ENCODE data around the gene HOMEZ.
A peak's percentile ranks its signal among the peaks of the same experiment; 100 is the strongest.

The HOMEZ gene

DNA sequence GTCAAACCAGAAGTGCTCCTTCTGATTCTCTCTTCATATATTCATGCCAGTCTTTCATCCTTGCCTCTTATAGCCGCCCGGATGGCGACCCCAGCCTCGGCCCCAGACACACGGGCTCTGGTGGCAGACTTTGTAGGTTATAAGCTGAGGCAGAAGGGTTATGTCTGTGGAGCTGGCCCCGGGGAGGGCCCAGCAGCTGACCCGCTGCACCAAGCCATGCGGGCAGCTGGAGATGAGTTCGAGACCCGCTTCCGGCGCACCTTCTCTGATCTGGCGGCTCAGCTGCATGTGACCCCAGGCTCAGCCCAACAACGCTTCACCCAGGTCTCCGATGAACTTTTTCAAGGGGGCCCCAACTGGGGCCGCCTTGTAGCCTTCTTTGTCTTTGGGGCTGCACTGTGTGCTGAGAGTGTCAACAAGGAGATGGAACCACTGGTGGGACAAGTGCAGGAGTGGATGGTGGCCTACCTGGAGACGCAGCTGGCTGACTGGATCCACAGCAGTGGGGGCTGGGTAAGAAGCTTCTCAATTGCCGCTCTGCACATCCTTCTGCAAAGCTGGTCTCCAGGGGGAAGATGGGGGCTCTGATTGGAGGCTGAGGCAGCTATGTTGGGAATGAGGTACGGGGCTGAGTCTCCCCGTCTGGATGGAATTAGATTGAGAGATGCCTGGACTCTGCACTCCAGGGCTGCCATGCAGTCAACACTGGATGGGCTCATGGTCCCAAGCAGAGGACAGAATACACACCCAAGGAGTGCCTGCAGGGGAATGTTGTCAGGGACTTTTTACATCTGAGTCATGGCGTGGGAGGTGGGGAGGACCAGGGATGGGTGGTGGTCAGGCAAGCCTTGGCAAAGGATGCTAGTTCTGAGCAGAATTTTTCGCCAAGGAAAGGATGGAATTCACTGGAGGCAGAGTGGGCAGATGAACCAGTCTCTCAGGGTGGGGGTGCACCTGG is 22.0 kb upstream of the HOMEZ start:
- Histone ChIP-seq H3K4me1 (ENCODE audit: control insufficient read depth in 2 of 2, insufficient read depth in 2 of 2, low read length in 2 of 2) (peaks cover 33 to 43% of the 10 kb centered on the region in 2 donors), H3K27me3 (ENCODE audit: control insufficient read depth in 2 of 2, insufficient read depth in 2 of 2, low read length in 2 of 2) (no peaks in the 10 kb centered on the region), H3K9me3 (ENCODE audit: control insufficient read depth in 2 of 2, low read length in 2 of 2) (no peaks in the 10 kb centered on the region), H3K4me3 (ENCODE audit: low read length in 2 of 2) (peak overlapping the region; percentile 83 to 98), H3K36me3 (ENCODE audit: control insufficient read depth in 2 of 2, insufficient read depth in 2 of 2, low read length in 2 of 2) (peaks cover 16 to 31% of the 10 kb centered on the region in 2 donors), H3K9ac (ENCODE audit: low read depth in 1 of 2, low read length in 2 of 2) (peak overlapping the region; percentile 94 to 95), H3K27ac (ENCODE audit: low read depth in 2 of 2, low read length in 2 of 2) (peak overlapping the region in 1 of 2 donors; percentile 97)

DNA sequence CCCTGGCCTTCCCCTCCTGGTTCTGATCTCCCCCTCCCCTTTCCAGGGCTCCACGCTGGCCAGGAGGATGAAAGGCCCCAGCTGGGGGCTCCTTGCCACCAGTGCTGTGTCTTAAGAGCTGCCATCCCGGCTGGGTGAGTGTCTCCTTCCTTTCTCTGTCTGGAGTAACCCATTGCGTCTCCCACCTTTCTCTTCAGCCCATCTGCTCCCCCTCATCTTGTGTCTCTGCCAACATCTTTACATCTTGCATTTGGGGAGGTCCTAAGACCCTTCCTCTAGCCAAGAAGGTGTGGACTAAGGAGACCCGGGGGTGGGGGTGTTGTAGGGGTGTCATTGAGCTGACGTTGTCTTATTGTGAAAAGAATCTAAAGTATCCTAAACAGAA is 21.2 kb upstream of the HOMEZ start:
- Histone ChIP-seq H3K27me3 (ENCODE audit: control insufficient read depth in 2 of 2, insufficient read depth in 2 of 2, low read length in 2 of 2) (no peaks in the 10 kb centered on the region), H3K4me1 (ENCODE audit: control insufficient read depth in 2 of 2, insufficient read depth in 2 of 2, low read length in 2 of 2) (peaks cover 39 to 49% of the 10 kb centered on the region in 2 donors), H3K36me3 (ENCODE audit: control insufficient read depth in 2 of 2, insufficient read depth in 2 of 2, low read length in 2 of 2) (peaks cover 16 to 31% of the 10 kb centered on the region in 2 donors), H3K27ac (ENCODE audit: low read depth in 2 of 2, low read length in 2 of 2) (peak overlapping the region; percentile 96 to 97), H3K9me3 (ENCODE audit: control insufficient read depth in 2 of 2, low read length in 2 of 2) (no peaks in the 10 kb centered on the region), H3K9ac (ENCODE audit: low read depth in 1 of 2, low read length in 2 of 2) (peak overlapping the region; percentile 94 to 95), H3K4me3 (ENCODE audit: low read length in 2 of 2) (peak overlapping the region; percentile 83 to 98)

GRCh38 chr14:23306412-23307145 is 20.6 kb upstream of the HOMEZ start, which contains the start of gene BCL2L2:
TSS of gene BCL2L2 (plus strand) at chr14:23306833. CDS start at chr14:23307768, 935 bp downstream.
- Histone ChIP-seq H3K4me3 (ENCODE audit: low read length in 2 of 2) (peak within 1 kb of the TSS; percentile 83 to 98), H3K9ac (ENCODE audit: low read depth in 1 of 2, low read length in 2 of 2) (peak within 1 kb of the TSS; percentile 94 to 95), H3K9me3 (ENCODE audit: control insufficient read depth in 2 of 2, low read length in 2 of 2) (no peaks in the 10 kb centered on the region), H3K27ac (ENCODE audit: low read depth in 2 of 2, low read length in 2 of 2) (peak within 1 kb of the TSS; percentile 96 to 97), H3K4me1 (ENCODE audit: control insufficient read depth in 2 of 2, insufficient read depth in 2 of 2, low read length in 2 of 2) (peaks cover 39 to 49% of the 10 kb centered on the region in 2 donors), H3K27me3 (ENCODE audit: control insufficient read depth in 2 of 2, insufficient read depth in 2 of 2, low read length in 2 of 2) (no peaks in the 10 kb centered on the region), H3K36me3 (ENCODE audit: control insufficient read depth in 2 of 2, insufficient read depth in 2 of 2, low read length in 2 of 2) (peaks cover 16 to 29% of the 10 kb centered on the region in 2 donors)

DNA sequence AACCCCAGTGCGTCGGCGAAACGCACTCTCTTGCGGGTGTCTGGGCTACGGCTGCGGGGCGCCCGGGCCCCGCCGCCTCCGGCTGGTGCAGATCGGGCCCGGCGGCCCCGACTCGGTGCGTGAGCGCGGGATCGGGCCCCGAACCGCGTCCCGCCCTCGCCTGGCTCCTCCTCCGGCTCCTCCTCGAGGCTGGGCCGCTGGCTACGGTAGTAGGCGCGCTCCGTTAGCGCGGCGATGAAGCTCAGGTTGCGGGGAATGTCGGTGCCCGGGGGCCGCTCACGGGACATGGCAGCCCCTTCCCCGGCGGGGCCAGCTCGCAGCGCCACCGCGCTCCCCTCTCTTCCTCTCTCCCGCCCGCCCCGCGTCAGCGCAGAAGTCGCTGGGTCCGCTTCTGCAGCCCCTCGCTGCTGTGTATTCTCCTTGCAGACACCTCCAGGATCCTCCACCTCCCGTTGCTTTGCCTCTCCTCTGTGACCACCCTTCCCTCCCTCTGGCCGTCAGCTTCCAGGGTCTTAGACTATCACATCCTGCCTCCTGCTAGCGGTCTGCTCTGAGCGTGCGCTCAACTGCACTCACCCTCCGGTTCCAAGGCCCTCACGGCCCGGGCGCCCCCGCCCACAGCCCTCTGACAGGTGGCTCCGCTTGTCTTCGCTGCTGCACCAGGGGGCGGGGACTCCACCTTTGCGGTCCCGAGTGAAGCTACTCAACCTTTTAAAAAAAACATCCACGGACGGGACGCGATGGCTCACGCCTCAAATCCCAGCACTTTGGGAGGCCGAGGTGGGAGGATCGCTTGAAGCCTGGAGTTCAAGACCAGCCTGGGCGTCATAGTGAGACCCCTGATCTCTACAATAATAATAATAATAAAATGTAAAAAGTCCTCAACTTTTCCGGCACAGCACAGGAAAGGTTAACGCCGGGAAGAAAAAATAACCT is 16.6 kb upstream of the HOMEZ start, which contains the start of gene PPP1R3E:
PPP1R3E (minus strand) TSS at position 570 of the 936 bp plus-strand sequence; CDS start at position 287, 283 bp downstream.
- Histone ChIP-seq H3K9me3 (ENCODE audit: control insufficient read depth in 2 of 2, low read length in 2 of 2) (no peaks in the 10 kb centered on the region), H3K9ac (ENCODE audit: low read depth in 1 of 2, low read length in 2 of 2) (peak within 1 kb of the TSS; percentile 85 to 89), H3K27ac (ENCODE audit: low read depth in 2 of 2, low read length in 2 of 2) (peak within 1 kb of the TSS; percentile 91 to 98), H3K4me1 (ENCODE audit: control insufficient read depth in 2 of 2, insufficient read depth in 2 of 2, low read length in 2 of 2) (peaks cover 32 to 42% of the 10 kb centered on the region in 2 donors), H3K27me3 (ENCODE audit: control insufficient read depth in 2 of 2, insufficient read depth in 2 of 2, low read length in 2 of 2) (no peaks in the 10 kb centered on the region), H3K4me3 (ENCODE audit: low read length in 2 of 2) (peak within 1 kb of the TSS; percentile 67 to 81), H3K36me3 (ENCODE audit: control insufficient read depth in 2 of 2, insufficient read depth in 2 of 2, low read length in 2 of 2) (peaks cover 0 to 5% of the 10 kb centered on the region in 2 donors)

DNA sequence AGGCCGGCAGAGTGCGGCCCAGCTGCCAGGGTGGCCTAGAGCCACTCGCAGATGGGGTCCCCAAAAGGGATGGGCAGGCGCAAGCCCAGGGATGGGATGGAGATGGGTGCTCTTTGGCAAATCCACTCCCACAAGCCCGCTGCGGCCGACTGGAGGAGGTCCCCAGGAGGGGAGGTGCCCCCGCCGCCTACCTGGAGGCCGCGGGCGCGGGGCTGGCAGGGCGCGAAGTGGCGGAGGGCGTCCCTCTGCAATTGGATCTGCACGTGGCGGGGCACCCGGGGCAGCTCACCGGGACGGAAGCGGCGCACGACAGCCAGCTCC is 16.0 kb upstream of the HOMEZ start:
- Histone ChIP-seq H3K36me3 (ENCODE audit: control insufficient read depth in 2 of 2, insufficient read depth in 2 of 2, low read length in 2 of 2) (peaks cover 0 to 10% of the 10 kb centered on the region in 2 donors), H3K9ac (ENCODE audit: low read depth in 1 of 2, low read length in 2 of 2) (peak overlapping the region; percentile 85 to 89), H3K27ac (ENCODE audit: low read depth in 2 of 2, low read length in 2 of 2) (peak overlapping the region; percentile 91 to 98), H3K9me3 (ENCODE audit: control insufficient read depth in 2 of 2, low read length in 2 of 2) (no peaks in the 10 kb centered on the region), H3K4me1 (ENCODE audit: control insufficient read depth in 2 of 2, insufficient read depth in 2 of 2, low read length in 2 of 2) (peaks cover 30 to 36% of the 10 kb centered on the region in 2 donors), H3K27me3 (ENCODE audit: control insufficient read depth in 2 of 2, insufficient read depth in 2 of 2, low read length in 2 of 2) (no peaks in the 10 kb centered on the region), H3K4me3 (ENCODE audit: low read length in 2 of 2) (peak overlapping the region; percentile 67 to 81)

DNA sequence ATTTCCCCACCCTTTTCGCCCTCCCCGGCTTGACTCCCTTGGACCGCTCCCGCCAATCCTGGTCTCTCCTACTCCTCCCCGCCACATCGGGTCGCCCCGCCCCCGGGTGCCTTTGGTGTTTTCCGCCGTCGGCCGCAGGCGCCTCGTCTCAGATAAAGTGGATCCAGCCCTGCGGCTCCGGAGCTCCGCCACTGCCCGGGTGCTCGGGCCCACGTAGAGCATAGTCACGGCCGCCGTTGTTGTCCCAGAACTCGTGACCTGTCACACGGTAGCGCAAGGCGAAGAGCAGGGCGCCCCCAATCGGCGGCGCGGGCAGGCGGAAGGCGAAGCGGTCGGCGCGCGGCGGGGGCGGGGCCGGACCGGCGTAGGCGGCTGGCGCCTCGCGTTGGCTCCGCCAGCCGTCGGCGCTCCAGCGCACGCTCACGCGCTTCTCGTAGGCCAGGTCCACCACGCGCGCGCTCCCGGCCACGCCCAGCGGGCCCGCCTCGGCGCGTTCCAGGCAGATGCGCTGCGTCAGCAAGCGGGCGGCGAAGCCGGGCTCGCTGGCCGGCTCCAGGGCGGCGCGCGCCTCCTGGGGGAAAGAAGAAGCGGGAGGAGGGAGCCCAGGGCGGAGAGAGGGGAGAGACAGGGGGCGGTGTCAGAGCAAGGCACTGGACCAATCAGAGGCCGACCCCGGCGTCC is 15.5 kb upstream of the HOMEZ start:
- H3K4me1 ChIP-seq (ENCODE audit: control insufficient read depth in 2 of 2, insufficient read depth in 2 of 2, low read length in 2 of 2) = peaks cover 30 to 35% of the 10 kb centered on the region in 2 donors
- H3K9me3 ChIP-seq (ENCODE audit: control insufficient read depth in 2 of 2, low read length in 2 of 2) = no peaks in the 10 kb centered on the region
- H3K4me3 ChIP-seq (ENCODE audit: low read length in 2 of 2) = peak overlapping the region; percentile 96
- H3K9ac ChIP-seq (ENCODE audit: low read depth in 1 of 2, low read length in 2 of 2) = peak overlapping the region; percentile 89 to 91
- peak overlapping the region; percentile 98 to 99 for H3K27ac ChIP-seq (ENCODE audit: low read depth in 2 of 2, low read length in 2 of 2)
- H3K27me3 ChIP-seq (ENCODE audit: control insufficient read depth in 2 of 2, insufficient read depth in 2 of 2, low read length in 2 of 2) = no peaks in the 10 kb centered on the region
- peaks cover 0 to 15% of the 10 kb centered on the region in 2 donors for H3K36me3 ChIP-seq (ENCODE audit: control insufficient read depth in 2 of 2, insufficient read depth in 2 of 2, low read length in 2 of 2)

- Histone ChIP-seq H3K9me3 (ENCODE audit: control insufficient read depth in 2 of 2, low read length in 2 of 2) (no peaks in the 10 kb centered on the region), H3K27ac (ENCODE audit: low read depth in 2 of 2, low read length in 2 of 2) (peak overlapping the region; percentile 98 to 99), H3K36me3 (ENCODE audit: control insufficient read depth in 2 of 2, insufficient read depth in 2 of 2, low read length in 2 of 2) (peaks cover 0 to 16% of the 10 kb centered on the region in 2 donors), H3K4me3 (ENCODE audit: low read length in 2 of 2) (peak overlapping the region; percentile 96), H3K4me1 (ENCODE audit: control insufficient read depth in 2 of 2, insufficient read depth in 2 of 2, low read length in 2 of 2) (peaks cover 24 to 28% of the 10 kb centered on the region in 2 donors), H3K27me3 (ENCODE audit: control insufficient read depth in 2 of 2, insufficient read depth in 2 of 2, low read length in 2 of 2) (no peaks in the 10 kb centered on the region), H3K9ac (ENCODE audit: low read depth in 1 of 2, low read length in 2 of 2) (peak overlapping the region; percentile 86 to 91)
These were observed 14.8 kb upstream of the HOMEZ start for GRCh38 chr14:23300687-23301223.

DNA sequence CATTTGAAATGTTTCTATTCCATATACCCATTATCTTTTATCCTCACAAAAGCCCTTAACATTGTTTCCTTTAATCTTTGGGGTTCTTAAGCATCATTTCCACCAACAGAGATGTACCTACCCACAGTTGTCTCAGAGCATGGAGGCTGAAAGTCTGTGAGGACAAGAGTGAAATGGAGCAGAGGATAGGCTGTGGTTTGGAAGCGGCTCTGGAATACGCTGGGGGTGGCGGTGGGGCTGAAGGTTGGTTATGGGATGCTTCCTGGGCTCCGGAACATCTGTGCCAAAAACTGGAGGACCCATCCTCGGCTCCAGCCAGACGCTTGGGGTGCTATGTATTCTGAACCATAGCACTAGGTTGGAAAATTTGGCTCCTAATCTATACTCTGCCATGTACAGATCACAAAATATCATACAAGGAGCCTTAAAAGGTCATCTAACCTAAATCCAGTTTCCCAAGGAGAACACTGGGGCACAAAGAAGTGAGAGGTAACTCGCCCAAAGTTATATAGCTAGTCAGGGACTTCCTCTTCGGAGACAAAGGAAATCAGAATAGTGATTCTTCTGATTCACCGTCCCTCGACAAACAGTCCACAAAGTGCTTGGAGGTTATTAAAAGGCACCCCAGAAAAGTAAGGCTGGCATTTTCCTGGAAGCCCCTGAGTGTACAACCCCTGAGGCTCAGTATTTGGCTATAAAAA is 14.2 kb upstream of the HOMEZ start:
- Histone ChIP-seq H3K36me3 (ENCODE audit: control insufficient read depth in 2 of 2, insufficient read depth in 2 of 2, low read length in 2 of 2) (peaks cover 0 to 16% of the 10 kb centered on the region in 2 donors), H3K27ac (ENCODE audit: low read depth in 2 of 2, low read length in 2 of 2) (peak overlapping the region; percentile 98 to 99), H3K9ac (ENCODE audit: low read depth in 1 of 2, low read length in 2 of 2) (peak overlapping the region; percentile 86 to 91), H3K4me1 (ENCODE audit: control insufficient read depth in 2 of 2, insufficient read depth in 2 of 2, low read length in 2 of 2) (peaks cover 21 to 22% of the 10 kb centered on the region in 2 donors), H3K9me3 (ENCODE audit: control insufficient read depth in 2 of 2, low read length in 2 of 2) (no peaks in the 10 kb centered on the region), H3K27me3 (ENCODE audit: control insufficient read depth in 2 of 2, insufficient read depth in 2 of 2, low read length in 2 of 2) (no peaks in the 10 kb centered on the region), H3K4me3 (ENCODE audit: low read length in 2 of 2) (peak overlapping the region; percentile 96)
